ENCODE measurements around the gene TYRP1.

GRCh38 chr9:12680341-12680740, 12.8 kb upstream of the TYRP1 start:
- TF ChIP-seq CTCF (IDR thresholded peaks at IDR 0.05) (no peak), POLR2A (IDR thresholded peaks at IDR 0.05) (no peak)

Measured in lower leg skin (tissue), 3 donors.